IPS-18c (cell line): ENCODE data around the gene CNTNAP1.
"Not testable (repeated sequence)": the region's sequence is repeated elsewhere in the genome, so short reads cannot be mapped to it uniquely, and the experiment has no call there.

ENCODE experiments used
- H3K4me3 ChIP-seq: 2 replicates; pipeline ENCODE4 v1.7.0; 2013; ENCODE audit warnings: low read depth, mild to moderate bottlenecking, low read length, moderate library complexity; ENCODE audit not compliant: insufficient read depth
- H3K9me3 ChIP-seq: one replicate; pipeline ENCODE4 v1.6.1; 2013; ENCODE audit warnings: mild to moderate bottlenecking, low read length, moderate library complexity; ENCODE audit not compliant: control insufficient read depth, insufficient read depth

Gene CNTNAP1

DNA sequence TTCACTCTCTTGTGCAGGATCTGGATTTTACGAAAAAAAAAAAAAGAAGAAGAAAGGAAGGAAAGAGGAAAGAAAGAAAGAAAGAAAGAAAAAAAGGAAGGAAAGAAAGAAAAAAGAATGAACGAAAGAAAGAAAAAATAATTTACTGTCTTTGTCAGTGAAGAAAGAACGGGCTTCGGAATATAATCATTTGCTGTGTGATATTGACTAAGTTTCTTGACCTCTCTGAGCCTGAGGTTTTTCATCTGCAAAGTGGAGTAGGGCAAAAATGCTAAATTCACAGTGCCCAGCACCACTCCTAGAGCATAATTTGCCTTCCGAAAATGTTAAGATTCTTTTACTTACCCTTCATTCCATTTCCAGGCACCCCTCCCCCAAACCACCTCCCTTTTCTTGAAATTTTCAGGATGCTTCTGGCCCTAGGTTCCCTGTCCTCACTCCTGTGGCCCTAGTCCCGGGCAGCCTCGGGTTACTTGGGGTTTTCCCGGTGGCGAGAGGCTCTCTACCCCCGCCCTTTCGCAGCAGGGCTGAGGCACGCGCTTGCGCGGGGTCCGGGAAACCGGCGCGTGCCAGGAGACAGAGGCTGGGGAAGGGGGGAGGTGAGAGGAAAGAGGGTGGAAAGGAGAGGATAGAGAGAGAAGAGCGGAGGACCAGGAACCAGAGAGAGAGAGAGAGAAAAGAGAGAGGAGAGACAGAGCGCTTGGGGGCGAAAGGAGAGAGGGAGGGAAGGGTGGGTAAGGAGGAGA lies at the start of gene CNTNAP1:
Gene CNTNAP1 (plus strand): TSS at position 556 of the 746 bp plus-strand sequence. CDS start 299 bp downstream, outside the sequence.
- Histone ChIP-seq H3K9me3 (no peaks in the 10 kb centered on the region), H3K4me3 (peak within 1 kb of the TSS; percentile 77)

DNA sequence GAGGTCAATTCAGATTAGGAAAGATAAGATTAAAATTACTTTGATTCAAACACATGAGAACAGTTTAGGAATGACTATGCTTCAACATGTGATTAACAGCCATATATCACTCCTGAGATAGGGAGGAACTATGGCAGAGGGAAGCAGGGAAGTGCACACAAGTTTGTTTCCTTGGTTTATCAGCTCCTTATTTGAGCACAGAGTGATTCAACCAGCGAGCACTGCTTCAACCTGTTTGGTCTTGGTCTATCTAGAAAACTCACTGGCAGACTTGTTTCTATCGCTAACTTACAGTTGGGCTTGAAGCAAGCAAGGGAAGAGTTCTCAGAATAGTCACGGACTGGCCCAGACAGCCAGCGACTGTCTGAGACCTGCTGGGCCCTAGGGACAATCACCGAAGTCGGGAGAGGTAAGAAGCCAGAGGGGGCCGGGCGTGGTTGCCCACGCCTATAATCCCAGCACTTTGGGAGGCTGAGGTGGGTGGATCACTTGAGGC lies 49.3 kb upstream of the CNTNAP1 start:
- no peak overlapping the region for H3K4me3 ChIP-seq
- no peaks in the 10 kb centered on the region for H3K9me3 ChIP-seq

DNA sequence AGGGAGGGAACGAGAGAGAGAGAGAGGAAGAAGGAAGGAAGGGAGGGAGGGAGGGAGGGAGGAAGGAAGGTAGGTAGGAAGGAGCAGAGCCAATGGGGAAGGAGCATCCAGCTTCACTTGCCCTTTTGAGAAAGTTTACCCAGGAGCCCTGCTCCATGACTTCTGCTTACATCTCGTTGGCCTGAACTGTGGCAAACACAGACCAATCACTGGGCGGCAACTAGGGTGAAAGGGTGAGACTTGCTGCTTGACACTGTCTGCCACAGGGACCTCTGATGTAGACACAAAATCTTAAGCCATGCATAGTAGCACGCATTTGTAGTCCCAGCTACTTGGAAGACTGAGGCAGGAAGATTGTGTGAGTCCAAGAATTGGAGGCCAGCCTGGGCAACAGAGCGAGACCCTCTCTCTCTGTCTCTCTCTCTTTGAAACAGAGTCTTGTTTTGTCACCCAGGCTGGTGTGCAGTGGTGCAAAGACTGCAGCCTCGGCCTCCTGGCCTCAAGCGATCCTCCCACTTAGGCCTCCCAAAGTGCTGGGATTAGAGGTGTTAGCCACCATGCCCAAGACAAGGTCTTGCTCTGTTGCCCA lies 42.7 kb upstream of the CNTNAP1 start:
- H3K4me3 ChIP-seq: no peak overlapping the region
- no peaks in the 10 kb centered on the region for H3K9me3 ChIP-seq

DNA sequence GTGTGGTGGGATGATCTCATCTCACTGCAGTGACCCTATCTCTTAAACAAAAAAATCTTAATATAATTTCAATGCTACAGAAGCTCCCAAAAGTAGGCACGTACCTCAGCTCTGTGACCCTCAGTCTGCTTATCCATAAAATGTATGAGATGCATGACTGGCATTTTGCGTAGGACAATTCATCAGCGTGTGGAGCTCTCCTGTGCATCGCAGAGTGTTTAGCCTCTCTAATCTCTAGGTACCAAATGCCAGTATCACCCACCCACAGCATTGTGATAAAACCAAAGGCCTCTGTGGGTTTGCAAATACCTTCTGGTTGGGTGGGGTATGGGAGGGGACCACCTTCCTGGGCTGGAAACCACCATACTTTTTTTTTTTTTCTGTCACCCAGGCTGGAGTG lies 42.2 kb upstream of the CNTNAP1 start:
- Histone ChIP-seq H3K9me3 (no peaks in the 10 kb centered on the region), H3K4me3 (no peak overlapping the region)

DNA sequence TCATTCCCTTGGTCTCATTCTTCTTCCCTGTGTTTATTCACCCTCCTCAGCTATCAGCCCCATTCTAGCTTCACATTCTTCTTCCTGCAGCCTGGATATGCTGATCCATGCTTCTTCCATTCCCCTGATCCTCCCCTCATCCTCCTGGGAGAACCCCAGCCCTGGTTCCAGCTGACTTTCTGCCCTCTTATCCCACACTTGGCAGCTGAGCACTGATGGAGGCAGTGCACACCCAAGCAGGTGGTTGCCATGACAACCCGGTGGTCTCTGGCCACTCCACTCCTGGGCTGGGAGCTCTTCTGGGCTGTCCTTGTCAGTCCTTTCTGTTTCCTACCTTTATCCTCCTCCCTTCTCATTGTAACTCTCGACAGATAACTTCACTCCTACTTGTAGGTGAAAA lies 40.0 kb upstream of the CNTNAP1 start:
- no peak overlapping the region for H3K4me3 ChIP-seq
- no peaks in the 10 kb centered on the region for H3K9me3 ChIP-seq

DNA sequence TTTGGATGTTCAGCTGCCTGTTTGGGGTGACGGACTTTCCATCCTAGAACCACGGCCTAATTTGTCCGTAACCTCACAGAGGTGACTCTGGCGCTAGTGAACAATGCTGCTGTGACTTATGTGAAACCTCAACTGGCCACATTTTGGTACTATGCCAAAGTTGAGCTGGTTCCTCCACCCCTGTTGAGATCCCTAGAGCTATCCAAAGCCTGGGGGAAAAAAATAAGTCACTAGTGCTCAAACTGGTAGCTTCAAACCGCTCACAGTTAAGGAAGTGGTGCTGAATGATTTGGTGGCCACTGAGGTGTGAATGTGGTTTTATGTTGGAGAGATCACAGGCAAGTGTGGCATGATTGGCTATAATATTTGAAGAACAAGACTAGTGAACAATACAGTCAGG lies 34.6 kb upstream of the CNTNAP1 start:
- H3K4me3 ChIP-seq: no peak overlapping the region
- H3K9me3 ChIP-seq: no peaks in the 10 kb centered on the region

DNA sequence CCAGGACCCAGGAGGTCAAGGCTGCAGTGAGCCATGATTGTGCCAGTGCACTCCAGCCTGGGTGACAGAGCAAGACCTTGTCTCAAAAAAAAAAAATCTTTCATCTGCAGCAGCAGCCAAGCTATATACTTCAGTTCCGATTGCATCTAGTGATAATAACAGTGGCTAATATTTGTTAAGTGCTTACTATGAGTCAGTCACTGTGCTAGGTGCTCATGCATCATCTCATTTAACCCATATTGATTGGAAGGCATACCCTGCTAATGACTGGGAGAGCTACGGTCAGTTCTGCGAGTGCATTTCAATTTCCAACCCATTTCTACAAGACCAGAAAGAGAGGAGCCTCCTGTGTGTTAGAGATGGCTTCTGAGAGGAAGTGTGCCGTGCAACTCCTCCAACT lies 30.9 kb upstream of the CNTNAP1 start:
- H3K9me3 ChIP-seq: no peaks in the 10 kb centered on the region
- no peak overlapping the region for H3K4me3 ChIP-seq

DNA sequence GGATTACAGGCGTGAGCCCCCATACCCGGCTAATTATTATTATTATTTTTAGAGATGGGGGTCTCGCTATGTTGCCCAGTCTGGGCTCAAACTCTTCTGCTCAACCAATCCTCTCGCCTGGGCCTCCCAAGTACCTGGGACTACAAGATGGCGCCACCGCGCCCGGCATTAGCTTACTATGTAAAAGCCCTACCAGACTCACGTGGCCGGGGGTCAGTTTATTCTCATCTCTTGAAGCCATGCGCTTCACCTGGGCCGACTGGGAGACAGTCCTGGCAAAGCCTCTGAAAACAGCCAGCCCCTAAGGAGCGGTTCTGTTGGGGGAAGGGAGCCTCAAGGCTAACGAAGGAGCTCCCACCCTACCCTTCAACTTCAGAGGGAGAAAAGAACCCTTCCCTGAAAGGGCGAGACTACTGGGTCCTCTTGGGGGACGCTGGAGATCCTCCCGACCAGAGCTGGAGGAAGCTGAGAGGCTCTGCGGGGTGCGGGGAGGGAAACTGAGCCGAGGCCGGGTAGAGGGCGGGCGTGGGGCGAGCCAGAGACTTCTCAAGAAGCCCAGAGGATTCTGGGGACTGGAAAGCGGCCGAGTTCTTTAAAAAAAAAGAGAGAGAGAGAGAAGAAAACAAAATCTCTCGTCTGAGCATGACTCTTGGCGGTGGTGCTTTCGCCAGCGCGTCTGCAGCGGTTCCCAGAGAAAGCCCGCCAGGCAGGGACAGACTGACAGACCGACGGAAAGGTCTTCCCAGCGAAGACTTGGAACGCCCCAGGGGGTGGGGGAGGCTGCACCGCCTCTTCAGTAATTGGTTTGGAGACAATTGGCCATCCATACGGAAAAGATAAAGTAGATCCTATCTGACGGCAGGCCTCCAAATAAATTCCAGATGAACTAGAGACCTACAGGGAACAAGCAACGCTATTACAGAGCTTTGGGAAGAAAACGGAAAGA lies 28.9 kb upstream of the CNTNAP1 start:
- H3K4me3 ChIP-seq: peak overlapping the region; percentile 52
- no peaks in the 10 kb centered on the region for H3K9me3 ChIP-seq

DNA sequence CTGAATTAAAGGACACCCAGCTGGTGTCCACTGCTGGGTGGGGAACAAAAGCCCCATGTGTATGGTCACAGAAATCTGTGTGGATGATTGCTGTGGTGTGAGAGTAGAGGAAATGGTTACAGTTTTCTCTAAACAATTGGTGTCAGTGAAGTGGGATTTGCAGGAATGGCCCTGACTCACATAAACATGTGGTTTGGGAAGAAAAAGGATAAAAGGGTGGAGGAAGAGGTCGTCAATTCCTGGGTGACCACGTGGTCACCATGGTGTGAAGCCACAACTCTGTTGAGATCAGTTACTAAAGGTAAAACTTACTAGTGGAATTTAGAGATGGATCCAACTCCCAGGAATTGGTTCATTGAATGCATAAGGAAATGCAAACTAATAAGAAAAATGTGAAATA lies 26.8 kb upstream of the CNTNAP1 start:
- Histone ChIP-seq H3K4me3 (no peak overlapping the region), H3K9me3 (no peaks in the 10 kb centered on the region)

DNA sequence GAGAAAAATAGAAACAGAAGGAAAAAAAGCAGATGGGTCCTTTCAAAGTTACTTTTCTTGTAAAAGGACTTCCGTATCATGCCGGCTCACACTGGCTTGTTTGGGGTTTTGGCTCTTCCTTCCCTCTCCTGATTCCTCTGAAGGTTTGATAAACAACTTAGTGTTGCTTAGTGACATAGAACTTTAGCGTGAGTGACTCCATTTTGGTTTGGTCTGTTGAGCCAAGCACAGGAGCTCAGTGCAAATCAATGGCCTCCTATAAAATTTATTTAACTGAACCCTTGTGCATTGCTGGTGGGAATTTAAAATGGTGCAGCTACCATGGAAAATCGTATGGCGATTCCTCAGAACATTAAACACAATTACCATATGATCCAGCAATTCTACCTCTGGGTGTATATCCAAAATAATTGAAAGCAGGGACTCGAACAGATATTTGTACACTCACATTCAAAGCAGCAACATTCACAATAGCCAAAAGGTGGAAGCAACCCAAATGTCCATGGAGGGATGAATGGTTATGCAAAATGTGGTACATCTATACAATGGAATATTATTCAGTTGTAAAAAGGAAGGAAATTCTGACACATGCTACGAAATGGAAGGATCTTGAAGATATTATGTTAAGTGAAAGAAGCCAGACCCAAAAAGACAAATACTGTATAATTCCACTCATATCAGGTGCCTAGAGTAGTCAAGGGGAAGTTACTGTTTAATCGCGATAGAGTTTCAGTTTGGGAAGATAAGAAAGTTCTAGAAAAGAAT lies 24.3 kb upstream of the CNTNAP1 start:
- Histone ChIP-seq H3K4me3 (no peak overlapping the region), H3K9me3 (no peaks in the 10 kb centered on the region)

DNA sequence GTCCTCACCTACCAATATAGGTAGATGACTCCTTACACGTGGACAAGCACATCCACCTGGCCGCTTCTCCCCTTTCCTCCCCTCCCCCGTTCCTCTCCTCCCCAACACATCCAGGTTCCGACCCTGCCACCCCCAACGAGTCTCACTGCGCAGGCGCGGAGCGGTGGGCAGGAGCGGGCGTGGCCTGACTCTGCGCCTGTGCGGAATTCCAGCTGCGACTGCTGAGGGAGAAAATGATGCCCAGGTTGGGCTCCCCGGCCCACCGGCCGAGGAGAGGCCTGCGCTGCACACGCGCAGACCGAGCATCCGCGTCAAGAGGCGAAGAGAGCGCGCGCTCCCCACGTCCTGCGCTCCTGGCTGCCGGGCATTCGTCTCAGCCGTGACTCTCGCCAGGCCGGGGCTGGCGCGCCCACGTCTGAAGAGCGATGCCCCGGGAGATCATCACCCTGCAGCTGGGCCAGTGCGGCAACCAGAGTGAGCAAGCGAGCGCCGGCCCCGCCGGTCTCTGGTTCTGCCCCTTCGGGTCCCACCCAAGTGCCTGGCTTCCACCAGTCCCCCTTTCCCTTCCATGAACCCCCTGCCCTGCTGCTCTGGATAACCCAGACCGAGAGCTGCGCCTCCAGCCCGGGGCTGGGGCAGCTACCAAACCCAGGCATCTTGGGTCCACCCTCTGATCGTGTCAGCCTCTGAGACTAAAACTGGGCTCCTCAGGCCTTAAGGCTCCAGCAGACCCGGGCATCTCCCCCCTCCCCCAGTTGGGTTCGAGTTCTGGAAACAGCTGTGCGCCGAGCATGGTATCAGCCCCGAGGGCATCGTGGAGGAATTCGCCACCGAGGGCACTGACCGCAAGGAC lies 23.0 kb upstream of the CNTNAP1 start, which contains the start of gene TUBG2:
Gene TUBG2 (plus strand): TSS at position 206 of the 853 bp plus-strand sequence. CDS start 220 bp downstream, at position 426.
- H3K4me3 ChIP-seq: peak within 1 kb of the TSS; percentile 83
- no peaks in the 10 kb centered on the region for H3K9me3 ChIP-seq

DNA sequence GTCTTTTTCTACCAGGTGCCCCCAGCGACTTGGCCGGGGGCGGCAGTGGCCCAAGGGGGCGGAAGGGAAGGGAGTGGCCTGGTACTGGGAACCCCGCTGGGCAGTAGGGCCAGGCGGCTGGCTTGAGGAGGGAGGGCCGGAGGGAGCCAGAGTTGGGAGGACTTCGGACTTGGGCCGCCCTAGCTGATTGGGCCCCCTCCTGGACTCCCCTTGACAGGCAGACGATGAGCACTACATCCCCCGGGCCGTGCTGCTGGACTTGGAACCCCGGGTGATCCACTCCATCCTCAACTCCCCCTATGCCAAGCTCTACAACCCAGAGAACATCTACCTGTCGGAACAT lies 22.4 kb upstream of the CNTNAP1 start:
- H3K4me3 ChIP-seq: peak overlapping the region; percentile 83; the same call in 1 of the 2 replicates
- H3K9me3 ChIP-seq: not testable (repeated sequence)

DNA sequence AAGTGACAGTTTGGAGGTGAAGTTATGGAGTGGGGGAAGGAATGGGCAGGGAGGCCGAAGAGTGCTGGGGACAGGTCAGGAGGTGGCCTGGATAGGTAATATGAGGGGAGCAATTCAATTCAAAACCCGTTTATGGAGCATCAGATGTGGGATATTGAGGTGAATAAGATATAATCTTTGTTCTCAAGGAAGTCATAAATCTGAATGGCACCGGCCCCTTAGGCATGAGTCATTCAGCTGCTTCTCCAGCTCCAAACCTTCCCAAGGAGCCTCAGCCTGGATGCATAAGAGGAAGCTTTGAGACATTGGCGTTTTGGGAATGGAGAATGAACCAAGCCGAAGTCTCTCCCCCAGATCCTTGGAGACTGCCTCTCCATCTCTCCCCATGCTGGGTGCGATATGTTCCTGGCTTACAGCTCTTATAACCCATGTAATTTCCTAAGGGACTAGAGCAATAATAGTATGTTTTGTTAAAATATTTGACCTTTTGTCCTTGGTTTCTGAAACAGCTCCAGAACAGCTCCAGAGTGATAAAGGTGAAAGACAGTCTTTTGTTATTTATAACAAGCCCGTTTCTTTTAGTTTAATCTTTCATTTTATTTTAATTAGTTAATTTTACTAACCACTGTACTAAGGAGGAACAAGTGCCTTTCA lies 21.5 kb upstream of the CNTNAP1 start:
- Histone ChIP-seq H3K4me3 (no peak overlapping the region), H3K9me3 (no peaks in the 10 kb centered on the region)

DNA sequence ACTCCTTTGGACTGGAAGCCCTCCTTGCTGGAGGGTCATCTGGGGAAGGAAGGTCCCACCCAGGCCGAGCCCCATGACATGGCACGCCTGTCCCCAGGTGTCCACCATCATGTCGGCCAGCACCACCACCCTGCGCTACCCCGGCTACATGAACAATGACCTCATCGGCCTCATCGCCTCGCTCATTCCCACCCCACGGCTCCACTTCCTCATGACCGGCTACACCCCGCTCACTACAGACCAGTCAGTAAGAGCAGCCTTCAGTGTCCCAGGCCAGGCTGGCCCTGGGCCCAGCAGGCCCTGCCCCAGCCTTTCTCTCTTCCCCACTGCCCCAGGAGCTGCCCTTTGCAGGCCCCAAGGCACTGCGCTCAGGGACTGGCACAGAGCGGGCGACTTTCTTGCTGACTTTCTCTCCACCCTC lies 16.7 kb upstream of the CNTNAP1 start:
- Histone ChIP-seq H3K4me3 (no peak overlapping the region), H3K9me3 (no peaks in the 10 kb centered on the region)

DNA sequence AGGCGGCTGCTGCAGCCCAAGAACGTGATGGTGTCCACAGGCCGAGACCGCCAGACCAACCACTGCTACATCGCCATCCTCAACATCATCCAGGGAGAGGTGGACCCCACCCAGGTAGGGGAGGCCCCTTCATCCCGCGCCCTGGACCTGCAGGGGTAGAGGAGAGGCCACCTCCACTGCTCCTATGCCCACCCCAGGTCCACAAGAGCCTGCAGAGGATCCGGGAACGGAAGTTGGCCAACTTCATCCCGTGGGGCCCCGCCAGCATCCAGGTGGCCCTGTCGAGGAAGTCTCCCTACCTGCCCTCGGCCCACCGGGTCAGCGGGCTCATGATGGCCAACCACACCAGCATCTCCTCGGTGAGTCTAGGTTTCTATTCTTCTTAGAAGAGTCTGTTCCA lies 16.2 kb upstream of the CNTNAP1 start:
- H3K9me3 ChIP-seq, H3K4me3 ChIP-seq: not testable (repeated sequence)
